Effector memory CD4-positive, alpha-beta T cell (primary cell): Measurements from ENCODE around the gene MED13L.
A peak's percentile ranks its signal among the peaks of the same experiment; 100 is the strongest.

Experiments used
- DNase-seq, 3 donors: peaks; one replicate each; pipeline ENCODE4 v3.0.0-alpha.2; 2020
- H3K27ac ChIP-seq: 2 replicates; pipeline ENCODE4 v1.7.0; 2013; ENCODE audit warnings: mild to moderate bottlenecking, low read length, moderate library complexity; ENCODE audit not compliant: insufficient read depth, poor library complexity, severe bottlenecking
- H3K27me3 ChIP-seq: replicated peaks from 2 replicates; pipeline ENCODE4 v1.7.0; 2013; ENCODE audit warnings: mild to moderate bottlenecking, low read length; ENCODE audit not compliant: insufficient read depth, control insufficient read depth, poor library complexity, severe bottlenecking
- H3K36me3 ChIP-seq: 2 replicates; pipeline ENCODE4 v1.7.0; 2013; ENCODE audit warnings: mild to moderate bottlenecking, low read length, moderate library complexity; ENCODE audit not compliant: control insufficient read depth, insufficient read depth
- H3K4me1 ChIP-seq: 2 replicates; pipeline ENCODE4 v1.7.0; 2013; ENCODE audit warnings: low read length, mild to moderate bottlenecking; ENCODE audit not compliant: control insufficient read depth, insufficient read depth, poor library complexity, severe bottlenecking
- H3K4me3 ChIP-seq: 2 replicates; pipeline ENCODE4 v1.7.0; 2013; ENCODE audit warnings: low read length, low read depth, mild to moderate bottlenecking; ENCODE audit not compliant: insufficient read depth, poor library complexity, severe bottlenecking
- H3K9me3 ChIP-seq: 2 replicates; pipeline ENCODE4 v1.7.0; 2013; ENCODE audit warnings: mild to moderate bottlenecking, low read length, moderate library complexity; ENCODE audit not compliant: control insufficient read depth

MED13L gene

DNA sequence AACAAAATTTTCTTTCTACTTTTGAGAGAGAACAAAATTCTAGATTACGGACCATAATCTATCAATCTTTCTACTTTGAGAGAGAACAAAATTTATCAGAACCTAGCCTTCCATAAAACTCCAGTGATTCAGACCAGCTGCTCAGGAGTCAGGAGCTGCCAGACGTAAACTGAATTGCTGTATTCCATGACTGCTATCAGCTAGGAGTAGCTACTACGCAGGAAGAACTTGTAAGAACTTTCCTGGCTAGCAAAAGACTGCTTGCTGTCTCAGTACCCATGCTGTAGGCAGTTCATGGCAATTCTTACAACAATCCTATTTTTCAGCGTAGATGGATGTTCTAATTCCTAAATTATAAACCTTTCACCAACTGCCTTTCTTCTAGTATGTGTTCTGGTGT is 73.3 kb downstream of the MED13L start:
- Histone ChIP-seq H3K36me3 (no peaks in the 10 kb centered on the region), H3K4me1 (no peaks in the 10 kb centered on the region), H3K27ac (no peak overlapping the region), H3K9me3 (no peaks in the 10 kb centered on the region), H3K4me3 (no peak overlapping the region), H3K27me3 (no peaks in the 10 kb centered on the region)
- DNase-seq = no peak

DNA sequence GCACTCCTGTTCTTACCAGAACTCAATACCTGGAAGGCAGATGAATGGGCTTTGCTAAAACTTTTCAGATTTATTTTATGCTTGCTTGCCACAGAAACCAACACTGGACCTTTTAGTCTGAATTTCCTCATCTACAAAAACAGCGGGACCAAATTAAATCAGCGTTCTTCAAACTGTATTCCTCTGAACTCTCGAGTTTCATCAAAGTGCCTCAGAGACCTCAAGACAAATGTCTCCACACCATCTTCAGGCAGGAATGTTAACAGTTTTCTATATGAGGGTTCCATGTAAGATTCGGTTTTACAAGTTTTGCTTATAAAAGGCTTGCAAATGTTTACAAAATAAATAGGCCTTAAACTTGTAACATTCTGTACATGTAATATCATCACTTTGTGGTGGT is 74.6 kb downstream of the MED13L start:
- Histone ChIP-seq H3K4me3 (no peak overlapping the region), H3K27ac (no peak overlapping the region)

DNA sequence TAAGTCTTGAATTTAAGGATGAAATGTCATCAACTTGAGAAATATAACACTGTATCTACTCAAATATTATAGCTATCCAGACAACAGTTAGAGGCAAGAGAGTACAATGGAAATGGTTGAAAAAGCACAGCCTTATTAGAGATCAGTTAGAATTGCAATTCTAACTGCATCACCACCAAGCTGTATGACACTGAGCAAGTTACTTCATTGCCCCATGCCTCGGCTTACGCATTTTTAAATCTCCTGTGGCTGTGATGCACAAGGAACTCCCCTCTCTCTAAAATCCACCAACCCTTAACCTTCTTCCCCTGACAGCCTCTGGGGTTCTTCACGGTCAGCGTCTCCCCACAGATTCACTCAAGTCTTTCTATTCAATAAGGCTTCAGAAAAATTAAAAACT is 75.1 kb downstream of the MED13L start:
- Histone ChIP-seq H3K36me3 (no peaks in the 10 kb centered on the region), H3K9me3 (no peaks in the 10 kb centered on the region), H3K27ac (no peak overlapping the region), H3K4me1 (peaks cover 2% of the 10 kb centered on the region), H3K27me3 (no peaks in the 10 kb centered on the region), H3K4me3 (no peak overlapping the region)
- DNase-seq = no peak

More for the DNA sequence above, 74.6 kb downstream of the MED13L start:
- H3K27me3 ChIP-seq = no peaks in the 10 kb centered on the region
- DNase-seq = no peak
- H3K9me3 ChIP-seq = no peaks in the 10 kb centered on the region
- no peaks in the 10 kb centered on the region for H3K4me1 ChIP-seq
- H3K36me3 ChIP-seq = no peaks in the 10 kb centered on the region

GRCh38 chr12:116201908-116202307 is 75.6 kb downstream of the MED13L start:
- H3K9me3 ChIP-seq = no peaks in the 10 kb centered on the region
- no peak for DNase-seq
- H3K4me1 ChIP-seq = peaks cover 2% of the 10 kb centered on the region
- H3K27ac ChIP-seq = no peak overlapping the region
- H3K36me3 ChIP-seq = no peaks in the 10 kb centered on the region
- H3K27me3 ChIP-seq = no peaks in the 10 kb centered on the region
- H3K4me3 ChIP-seq = no peak overlapping the region

- Histone ChIP-seq H3K9me3 (no peaks in the 10 kb centered on the region), H3K36me3 (no peaks in the 10 kb centered on the region), H3K4me3 (no peak overlapping the region), H3K4me1 (peaks cover 2% of the 10 kb centered on the region), H3K27ac (no peak overlapping the region), H3K27me3 (no peaks in the 10 kb centered on the region)
- DNase-seq = no peak
Observed at GRCh38 chr12:116201359-116201758, 76.1 kb downstream of the MED13L start.

DNA sequence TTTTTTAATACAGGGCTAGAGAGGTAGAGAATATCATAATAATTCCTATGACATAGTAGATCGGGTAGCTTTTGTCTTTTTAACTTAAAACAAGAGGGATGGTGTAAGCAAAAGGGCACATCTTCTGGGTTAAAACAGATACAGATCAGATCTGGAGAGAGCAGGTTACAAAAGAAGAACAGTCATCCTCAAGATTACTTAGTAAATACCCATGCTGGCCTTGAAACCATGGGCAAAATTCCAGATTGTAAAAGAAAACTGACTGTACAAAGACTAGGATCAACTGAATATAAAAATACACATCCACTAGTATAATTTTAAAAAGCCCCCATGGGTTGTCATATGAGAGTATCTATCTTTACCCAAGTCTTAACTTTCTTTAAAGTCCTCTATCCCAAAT is 76.7 kb downstream of the MED13L start:
- no peaks in the 10 kb centered on the region for H3K36me3 ChIP-seq
- no peaks in the 10 kb centered on the region for H3K9me3 ChIP-seq
- H3K27me3 ChIP-seq = no peaks in the 10 kb centered on the region
- peaks cover 2% of the 10 kb centered on the region for H3K4me1 ChIP-seq
- no peak for DNase-seq
- no peak overlapping the region for H3K4me3 ChIP-seq
- no peak overlapping the region for H3K27ac ChIP-seq

DNA sequence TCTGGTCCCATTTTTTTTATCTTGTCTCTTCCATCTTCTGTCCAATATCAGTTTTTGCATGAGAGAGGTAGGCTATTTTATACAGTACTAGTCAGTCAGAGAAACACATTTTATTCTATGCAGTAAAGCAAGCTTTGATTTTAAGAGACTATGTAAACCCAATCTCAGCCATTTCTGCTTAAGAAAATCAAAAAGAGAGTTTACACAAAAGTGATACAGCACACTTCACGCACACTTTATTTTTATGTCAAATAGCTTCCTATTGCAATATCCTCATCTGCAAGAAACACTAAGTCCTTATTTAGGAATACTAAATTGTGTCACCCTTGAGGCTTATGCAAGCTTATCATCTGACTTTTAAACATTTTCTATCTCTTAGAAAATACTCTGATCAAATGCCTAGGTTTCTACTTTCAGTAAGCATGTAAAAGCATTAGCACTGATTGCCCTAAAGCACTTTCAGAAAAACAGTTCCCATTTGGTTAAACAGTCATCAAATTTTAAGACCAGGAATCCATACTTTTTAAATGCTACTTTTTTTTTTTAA is 78.3 kb downstream of the MED13L start:
- no peaks in the 10 kb centered on the region for H3K36me3 ChIP-seq
- no peak overlapping the region for H3K4me3 ChIP-seq
- H3K27me3 ChIP-seq = no peaks in the 10 kb centered on the region
- no peaks in the 10 kb centered on the region for H3K9me3 ChIP-seq
- H3K4me1 ChIP-seq = peaks cover 7% of the 10 kb centered on the region
- no peak for DNase-seq
- H3K27ac ChIP-seq = no peak overlapping the region

GRCh38 chr12:116196752-116197718 is 80.5 kb downstream of the MED13L start:
- peaks cover 7% of the 10 kb centered on the region for H3K4me1 ChIP-seq
- no peak overlapping the region for H3K4me3 ChIP-seq
- H3K27me3 ChIP-seq = no peaks in the 10 kb centered on the region
- no peak overlapping the region for H3K27ac ChIP-seq
- H3K36me3 ChIP-seq = no peaks in the 10 kb centered on the region
- H3K9me3 ChIP-seq = no peaks in the 10 kb centered on the region
- DNase-seq = no peak

- Histone ChIP-seq H3K36me3 (no peaks in the 10 kb centered on the region), H3K9me3 (no peaks in the 10 kb centered on the region), H3K4me3 (no peak overlapping the region), H3K4me1 (peaks cover 7% of the 10 kb centered on the region), H3K27me3 (no peaks in the 10 kb centered on the region), H3K27ac (no peak overlapping the region)
- no peak for DNase-seq
Observed at GRCh38 chr12:116196226-116196625, 81.3 kb downstream of the MED13L start.

DNA sequence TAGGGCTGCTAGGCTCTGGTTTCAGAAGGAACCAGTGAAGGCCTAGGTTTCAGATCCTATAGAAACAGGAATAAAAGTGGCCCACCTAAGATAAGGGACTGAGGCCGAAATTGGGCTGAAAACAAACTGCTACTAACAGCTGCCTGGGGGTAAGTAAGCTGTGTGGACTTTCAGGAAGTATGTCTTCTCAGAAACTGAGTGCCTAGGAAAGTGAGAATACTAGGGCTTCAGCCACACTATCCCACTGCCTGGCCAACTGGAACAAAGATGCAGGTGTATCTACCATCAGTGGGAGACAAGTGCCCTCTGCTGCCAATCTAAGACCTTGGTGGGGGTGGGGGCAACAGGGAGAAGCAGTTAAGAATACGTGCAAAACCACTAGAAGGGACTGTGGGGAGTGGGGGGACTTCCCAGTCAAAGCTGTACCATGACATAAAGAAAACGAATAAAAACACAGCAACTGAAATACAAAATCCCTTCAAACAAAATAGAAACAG is 82.5 kb downstream of the MED13L start:
- DNase-seq = peak in 2 of 3 donors; percentile 9 to 28
- Histone ChIP-seq H3K4me3 (no peak overlapping the region), H3K27me3 (no peaks in the 10 kb centered on the region), H3K9me3 (no peaks in the 10 kb centered on the region), H3K4me1 (peaks cover 7% of the 10 kb centered on the region), H3K36me3 (no peaks in the 10 kb centered on the region), H3K27ac (no peak overlapping the region)
